ENCODE data around the gene SEPTIN6. TPM values are rescaled to one million over a fixed set of nuclear protein-coding genes. Genes with fewer than 3 reads are reported as not detected.

SEPTIN6 gene
- polyA plus RNA-seq (2013, experiment 1 of 2) = 19.8 TPM
- 20.8 TPM for polyA plus RNA-seq (2013, experiment 2 of 2)

GRCh38 chrX:119693040-119693995 is at the start of gene SEPTIN6:
Gene SEPTIN6 (minus strand): TSS chrX:119693168. CDS start chrX:119693105, 63 bp downstream.
- Histone ChIP-seq H2AK5ac (ENCODE audit: low read length) (no peak within 1 kb of the TSS), H3K9ac (ENCODE audit: low read length) (peak within 1 kb of the TSS; percentile 56), H3K4me2 (ENCODE audit: low read length) (peak within 1 kb of the TSS; percentile 50), H3K79me2 (ENCODE audit: control insufficient read depth, insufficient read depth, low read length) (no peaks in the 10 kb centered on the region), H3K36me3 (ENCODE audit: control insufficient read depth, insufficient read depth, low read length) (no peaks in the 10 kb centered on the region), H2BK120ac (ENCODE audit: low read depth, low read length) (no peak within 1 kb of the TSS), H3K79me1 (ENCODE audit: low read length) (no peaks in the 10 kb centered on the region), H3K18ac (ENCODE audit: low read length) (peak within 1 kb of the TSS; percentile 3), H3K27ac (ENCODE audit: low read depth, low read length) (no peak within 1 kb of the TSS), H3K56ac (ENCODE audit: low read length) (peak within 1 kb of the TSS; percentile 79), H3K27me3 (ENCODE audit: insufficient read depth, low read length, poor library complexity) (no peaks in the 10 kb centered on the region), H3K4me1 (ENCODE audit: control insufficient read depth, low read depth, low read length) (no peaks in the 10 kb centered on the region), H3K4me3 (ENCODE audit: low read length) (peak within 1 kb of the TSS; percentile 33), H2BK5ac (ENCODE audit: low read length) (no peak within 1 kb of the TSS), H2BK15ac (replicated peaks; ENCODE audit: low read depth) (no peak within 1 kb of the TSS), H3K4ac (ENCODE audit: low read depth, low read length) (no peak within 1 kb of the TSS), H3K23ac (ENCODE audit: low read length) (no peak within 1 kb of the TSS), H4K8ac (ENCODE audit: low read depth, low read length) (no peak within 1 kb of the TSS), H4K5ac (ENCODE audit: low read length) (no peak within 1 kb of the TSS)
- peak; percentile 82 for DNase-seq
- WGBS (ENCODE audit: extremely low coverage, insufficient coverage, low lambda C conversion rate) = no CpG with 5 or more reads among the region's 59 CpGs

GRCh38 chrX:119738742-119739141 is 45.8 kb upstream of the SEPTIN6 start:
- Histone ChIP-seq H3K36me3 (ENCODE audit: control insufficient read depth, insufficient read depth, low read length) (no peaks in the 10 kb centered on the region), H4K5ac (ENCODE audit: low read length) (no peak overlapping the region), H3K23ac (ENCODE audit: low read length) (no peak overlapping the region), H3K4me3 (ENCODE audit: low read length) (no peak overlapping the region), H2AK5ac (ENCODE audit: low read length) (no peak overlapping the region), H3K4me2 (ENCODE audit: low read length) (no peak overlapping the region), H3K79me2 (ENCODE audit: control insufficient read depth, insufficient read depth, low read length) (no peaks in the 10 kb centered on the region), H4K8ac (ENCODE audit: low read depth, low read length) (no peak overlapping the region), H3K9ac (ENCODE audit: low read length) (no peak overlapping the region), H3K79me1 (ENCODE audit: low read length) (no peaks in the 10 kb centered on the region), H3K27ac (ENCODE audit: low read depth, low read length) (no peak overlapping the region), H3K27me3 (ENCODE audit: insufficient read depth, low read length, poor library complexity) (no peaks in the 10 kb centered on the region), H3K4me1 (ENCODE audit: control insufficient read depth, low read depth, low read length) (no peaks in the 10 kb centered on the region), H2BK15ac (replicated peaks; ENCODE audit: low read depth) (no peak overlapping the region), H2BK5ac (ENCODE audit: low read length) (no peak overlapping the region), H3K4ac (ENCODE audit: low read depth, low read length) (no peak overlapping the region), H3K56ac (ENCODE audit: low read length) (no peak overlapping the region), H2BK120ac (ENCODE audit: low read depth, low read length) (no peak overlapping the region), H3K18ac (ENCODE audit: low read length) (no peak overlapping the region)
- WGBS (ENCODE audit: extremely low coverage, insufficient coverage, low lambda C conversion rate) = no CpG with 5 or more reads among the region's 5 CpGs
- no peak for DNase-seq

- no CpG with 5 or more reads among the region's 12 CpGs for WGBS (ENCODE audit: extremely low coverage, insufficient coverage, low lambda C conversion rate)
- no peak for DNase-seq
- Histone ChIP-seq H3K9ac (ENCODE audit: low read length) (no peak overlapping the region), H4K5ac (ENCODE audit: low read length) (no peak overlapping the region), H3K36me3 (ENCODE audit: control insufficient read depth, insufficient read depth, low read length) (no peaks in the 10 kb centered on the region), H2BK120ac (ENCODE audit: low read depth, low read length) (no peak overlapping the region), H3K23ac (ENCODE audit: low read length) (no peak overlapping the region), H3K4ac (ENCODE audit: low read depth, low read length) (no peak overlapping the region), H3K79me2 (ENCODE audit: control insufficient read depth, insufficient read depth, low read length) (no peaks in the 10 kb centered on the region), H3K4me3 (ENCODE audit: low read length) (no peak overlapping the region), H2AK5ac (ENCODE audit: low read length) (no peak overlapping the region), H2BK5ac (ENCODE audit: low read length) (no peak overlapping the region), H4K8ac (ENCODE audit: low read depth, low read length) (no peak overlapping the region), H3K4me2 (ENCODE audit: low read length) (no peak overlapping the region), H2BK15ac (replicated peaks; ENCODE audit: low read depth) (no peak overlapping the region), H3K4me1 (ENCODE audit: control insufficient read depth, low read depth, low read length) (no peaks in the 10 kb centered on the region), H3K27me3 (ENCODE audit: insufficient read depth, low read length, poor library complexity) (no peaks in the 10 kb centered on the region), H3K79me1 (ENCODE audit: low read length) (no peaks in the 10 kb centered on the region), H3K18ac (ENCODE audit: low read length) (no peak overlapping the region), H3K56ac (ENCODE audit: low read length) (no peak overlapping the region), H3K27ac (ENCODE audit: low read depth, low read length) (no peak overlapping the region)
Measured at GRCh38 chrX:119736206-119736764, 43.3 kb upstream of the SEPTIN6 start.

GRCh38 chrX:119735467-119735866 is 42.5 kb upstream of the SEPTIN6 start:
- no peaks in the 10 kb centered on the region for H3K79me1 ChIP-seq (ENCODE audit: low read length)
- H3K4me1 ChIP-seq (ENCODE audit: control insufficient read depth, low read depth, low read length) = no peaks in the 10 kb centered on the region
- no peak overlapping the region for H2BK15ac ChIP-seq (replicated peaks; ENCODE audit: low read depth)
- H3K36me3 ChIP-seq (ENCODE audit: control insufficient read depth, insufficient read depth, low read length) = no peaks in the 10 kb centered on the region
- no peaks in the 10 kb centered on the region for H3K27me3 ChIP-seq (ENCODE audit: insufficient read depth, low read length, poor library complexity)
- no peak overlapping the region for H3K23ac ChIP-seq (ENCODE audit: low read length)
- no peak overlapping the region for H3K9ac ChIP-seq (ENCODE audit: low read length)
- H3K4me3 ChIP-seq (ENCODE audit: low read length) = no peak overlapping the region
- no peak overlapping the region for H4K8ac ChIP-seq (ENCODE audit: low read depth, low read length)
- no peaks in the 10 kb centered on the region for H3K79me2 ChIP-seq (ENCODE audit: control insufficient read depth, insufficient read depth, low read length)
- H4K5ac ChIP-seq (ENCODE audit: low read length) = no peak overlapping the region
- no CpG with 5 or more reads among the region's 6 CpGs for WGBS (ENCODE audit: extremely low coverage, insufficient coverage, low lambda C conversion rate)
- H2BK120ac ChIP-seq (ENCODE audit: low read depth, low read length) = no peak overlapping the region
- no peak overlapping the region for H3K18ac ChIP-seq (ENCODE audit: low read length)
- no peak overlapping the region for H3K56ac ChIP-seq (ENCODE audit: low read length)
- H2BK5ac ChIP-seq (ENCODE audit: low read length) = no peak overlapping the region
- no peak overlapping the region for H2AK5ac ChIP-seq (ENCODE audit: low read length)
- H3K27ac ChIP-seq (ENCODE audit: low read depth, low read length) = no peak overlapping the region
- no peak for DNase-seq
- H3K4me2 ChIP-seq (ENCODE audit: low read length) = no peak overlapping the region
- no peak overlapping the region for H3K4ac ChIP-seq (ENCODE audit: low read depth, low read length)

GRCh38 chrX:119734897-119735339 is 42.0 kb upstream of the SEPTIN6 start:
- Histone ChIP-seq H4K8ac (ENCODE audit: low read depth, low read length) (no peak overlapping the region), H3K4me3 (ENCODE audit: low read length) (no peak overlapping the region), H2BK5ac (ENCODE audit: low read length) (no peak overlapping the region), H3K27me3 (ENCODE audit: insufficient read depth, low read length, poor library complexity) (no peaks in the 10 kb centered on the region), H3K4me2 (ENCODE audit: low read length) (no peak overlapping the region), H3K18ac (ENCODE audit: low read length) (no peak overlapping the region), H3K9ac (ENCODE audit: low read length) (no peak overlapping the region), H2BK15ac (replicated peaks; ENCODE audit: low read depth) (no peak overlapping the region), H3K27ac (ENCODE audit: low read depth, low read length) (no peak overlapping the region), H2BK120ac (ENCODE audit: low read depth, low read length) (no peak overlapping the region), H3K36me3 (ENCODE audit: control insufficient read depth, insufficient read depth, low read length) (no peaks in the 10 kb centered on the region), H3K79me1 (ENCODE audit: low read length) (no peaks in the 10 kb centered on the region), H4K5ac (ENCODE audit: low read length) (no peak overlapping the region), H3K56ac (ENCODE audit: low read length) (no peak overlapping the region), H3K23ac (ENCODE audit: low read length) (no peak overlapping the region), H2AK5ac (ENCODE audit: low read length) (no peak overlapping the region), H3K4ac (ENCODE audit: low read depth, low read length) (no peak overlapping the region), H3K79me2 (ENCODE audit: control insufficient read depth, insufficient read depth, low read length) (no peaks in the 10 kb centered on the region), H3K4me1 (ENCODE audit: control insufficient read depth, low read depth, low read length) (no peaks in the 10 kb centered on the region)
- no CpG with 5 or more reads among the region's 7 CpGs for WGBS (ENCODE audit: extremely low coverage, insufficient coverage, low lambda C conversion rate)
- no peak for DNase-seq
